ENCODE data around the gene LAD1. TPM values are rescaled to one million over a fixed set of nuclear protein-coding genes. Genes with fewer than 3 reads are reported as not detected.

LAD1 gene
- total and polyA plus RNA-seq, 2 of the 13 experiments (the other 11 are each of a cell fraction or from before 2014, with no cell fraction given): 10.8 to 65.6 TPM

- peak; percentile 89 for TF ChIP-seq XRCC5 (optimal IDR thresholded peaks at IDR 0.05; ENCODE audit: low read length)
- TF ChIP-seq, protein P1, sequence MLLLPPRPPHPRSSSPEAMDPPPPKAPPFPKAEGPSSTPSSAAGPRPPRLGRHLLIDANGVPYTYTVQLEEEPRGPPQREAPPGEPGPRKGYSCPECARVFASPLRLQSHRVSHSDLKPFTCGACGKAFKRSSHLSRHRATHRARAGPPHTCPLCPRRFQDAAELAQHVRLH (CRISPR knock-in tag; IDR thresholded peaks at IDR 0.05; ENCODE audit: borderline replicate concordance, low read depth): peak; percentile 69; the same call in 1 of the 2 replicates
- 0 out of 2 replicates have a peak, but pooled peaks have one; percentile 52 for TF ChIP-seq ZNF335 (CRISPR knock-in tag; IDR thresholded peaks at IDR 0.05)
- TF ChIP-seq CBX5 (CRISPR knock-in tag; IDR thresholded peaks at IDR 0.05; ENCODE audit: borderline replicate concordance): 0 out of 2 replicates have a peak, but pooled peaks have one; percentile 17
- TF ChIP-seq ZNF747 (CRISPR knock-in tag; IDR thresholded peaks at IDR 0.05; ENCODE audit: borderline replicate concordance): no peak
- peak; percentile 14 for TF ChIP-seq TEAD3 (CRISPR knock-in tag; optimal IDR thresholded peaks at IDR 0.05; ENCODE audit: borderline replicate concordance)
- TF ChIP-seq STAG1 (CRISPR knock-in tag; IDR thresholded peaks at IDR 0.05): peak; percentile 89
- TF ChIP-seq, protein P2, sequence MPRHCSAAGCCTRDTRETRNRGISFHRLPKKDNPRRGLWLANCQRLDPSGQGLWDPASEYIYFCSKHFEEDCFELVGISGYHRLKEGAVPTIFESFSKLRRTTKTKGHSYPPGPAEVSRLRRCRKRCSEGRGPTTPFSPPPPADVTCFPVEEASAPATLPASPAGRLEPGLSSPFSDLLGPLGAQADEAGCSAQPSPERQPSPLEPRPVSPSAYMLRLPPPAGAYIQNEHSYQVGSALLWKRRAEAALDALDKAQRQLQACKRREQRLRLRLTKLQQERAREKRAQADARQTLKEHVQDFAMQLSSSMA (CRISPR knock-in tag; IDR thresholded peaks at IDR 0.05): 0 out of 2 replicates have a peak, but pooled peaks have one; percentile 59
Observed at GRCh38 chr1:201385299-201385891, 13.7 kb downstream of the LAD1 start (continued).

- POLR2A ChIA-PET: interaction anchor here (1.4 kb wide), 1 partner anchor 21 kb away, joined by 3 read pairs; no protein-coding TSS in a partner anchor
- H3K4me1 ChIP-seq (ENCODE audit: insufficient read depth, low read length): no peaks in the 10 kb centered on the region
- BruUV-seq (replicated peaks): no TSS peak
- H3K9ac ChIP-seq (ENCODE audit: insufficient read depth, low read depth, low read length): no peak overlapping the region
- 85% methylated on average over 3 of the region's 4 CpGs for WGBS (ENCODE audit: low lambda C conversion rate)
- intact Hi-C loops (cut with micrococcal nuclease; ENCODE audit: unreplicated experiment) (no loop called here), in situ Hi-C loops (cut with HindIII; ENCODE audit: extremely low pct_ligation_motif_present, low pct_unique_long_range_greater_than_20kb) (no loop called here)
- H4K20me1 ChIP-seq (ENCODE audit: insufficient read depth, low read length): no peaks in the 10 kb centered on the region
- no peaks in the 10 kb centered on the region for H3K9me3 ChIP-seq (ENCODE audit: low read length)
- H3K79me2 ChIP-seq (ENCODE audit: insufficient read depth, low read length): no peaks in the 10 kb centered on the region
- no peaks in the 10 kb centered on the region for H3K27me3 ChIP-seq (ENCODE audit: control insufficient read depth in 1 of 2, insufficient read depth in 2 of 2, low read length in 2 of 2)
- no peak for DNase-seq (ENCODE audit: low spot score)
- TF ChIP-seq ZNF326 (CRISPR knock-in tag; IDR thresholded peaks at IDR 0.05; ENCODE audit: borderline replicate concordance): no peak
- TF ChIP-seq ZNF749 (CRISPR knock-in tag; IDR thresholded peaks at IDR 0.05; ENCODE audit: borderline replicate concordance): no peak
- no peak for TF ChIP-seq BRD4 (CRISPR knock-in tag; IDR thresholded peaks at IDR 0.05)
- no peak for TF ChIP-seq ELK4 (CRISPR knock-in tag; IDR thresholded peaks at IDR 0.05; ENCODE audit: borderline replicate concordance)
- TF ChIP-seq NFRKB (IDR thresholded peaks at IDR 0.05): no peak
- ATAC-seq: no peak
- no peak overlapping the region for H3K4me2 ChIP-seq (ENCODE audit: low read depth, low read length)
- peaks cover 13 to 46% of the 10 kb centered on the region in 2 experiments; a peak in 4 of 5 replicates for H3K36me3 ChIP-seq (replicated peaks in 1 of 2; ENCODE audit: control insufficient read depth in 1 of 2, insufficient read depth in 2 of 2, low read length in 2 of 2)
- H2AFZ ChIP-seq (ENCODE audit: low read length): no peak overlapping the region
- no peak overlapping the region for H3K27ac ChIP-seq (ENCODE audit: extremely low read length, insufficient read depth, low read length)
- H3K4me3 ChIP-seq (replicated peaks in 1 of 3; ENCODE audit: insufficient read depth in 1 of 3, low read depth in 2 of 3, low read length in 3 of 3): no peak overlapping the region
- CTCF ChIA-PET (ENCODE audit: low intra/inter-chr PET ratio, low total read pairs): interaction anchor here (1.5 to 3.8 kb wide), 2 partner anchors 23 to 24 kb away, joined by 3 to 65 read pairs; no protein-coding TSS in a partner anchor
- FAIRE-seq: no peak
Observed at GRCh38 chr1:201384406-201384782, 14.7 kb downstream of the LAD1 start.

All from HepG2 (cell line).